OCI-LY7 (cell line): ENCODE data around the gene WEE1.

ENCODE experiments used
- EZH2phosphoT487 ChIP-seq: fragments of 200-600 bp; sonication (generic); IDR thresholded peaks from 2 replicates; pipeline ENCODE4 v1.6.1; 2018; ENCODE audit warnings: low read depth, borderline replicate concordance, mild to moderate bottlenecking, mixed run types, antibody characterized with exemption, low read length, moderate library complexity, mixed read lengths
- TF ChIP-seq, protein P1 (sequence below): fragments of 200-600 bp; sonication (generic); conservative IDR thresholded peaks from 2 replicates; pipeline ENCODE4 v1.5.1; 2014; ENCODE audit warnings: mild to moderate bottlenecking, antibody characterized with exemption, low read length, moderate library complexity, mixed read lengths

DNA sequence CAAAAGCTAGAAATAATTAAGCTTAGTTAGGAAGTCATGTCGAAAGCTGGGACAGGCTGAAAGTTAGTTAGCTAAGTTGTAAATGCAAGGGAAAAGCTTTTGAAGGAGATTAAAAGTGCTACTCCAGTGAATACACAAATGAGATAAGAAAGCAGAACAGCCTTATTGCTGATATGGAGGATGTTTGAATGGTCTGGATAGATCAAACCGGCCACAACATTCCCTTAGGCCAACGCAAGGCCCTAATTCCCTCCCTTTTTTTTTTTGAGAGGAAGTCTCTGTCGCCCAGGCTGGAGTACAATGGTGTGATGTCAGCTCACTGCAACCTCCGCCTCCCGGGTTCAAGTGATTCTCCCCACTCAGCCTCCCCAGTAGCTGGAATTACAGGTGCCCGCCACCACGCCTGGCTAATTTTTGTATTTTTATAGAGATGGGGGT, 23.3 kb upstream of the WEE1 start:
- TF ChIP-seq EZH2phosphoT487: no peak
- TF ChIP-seq, protein P1, sequence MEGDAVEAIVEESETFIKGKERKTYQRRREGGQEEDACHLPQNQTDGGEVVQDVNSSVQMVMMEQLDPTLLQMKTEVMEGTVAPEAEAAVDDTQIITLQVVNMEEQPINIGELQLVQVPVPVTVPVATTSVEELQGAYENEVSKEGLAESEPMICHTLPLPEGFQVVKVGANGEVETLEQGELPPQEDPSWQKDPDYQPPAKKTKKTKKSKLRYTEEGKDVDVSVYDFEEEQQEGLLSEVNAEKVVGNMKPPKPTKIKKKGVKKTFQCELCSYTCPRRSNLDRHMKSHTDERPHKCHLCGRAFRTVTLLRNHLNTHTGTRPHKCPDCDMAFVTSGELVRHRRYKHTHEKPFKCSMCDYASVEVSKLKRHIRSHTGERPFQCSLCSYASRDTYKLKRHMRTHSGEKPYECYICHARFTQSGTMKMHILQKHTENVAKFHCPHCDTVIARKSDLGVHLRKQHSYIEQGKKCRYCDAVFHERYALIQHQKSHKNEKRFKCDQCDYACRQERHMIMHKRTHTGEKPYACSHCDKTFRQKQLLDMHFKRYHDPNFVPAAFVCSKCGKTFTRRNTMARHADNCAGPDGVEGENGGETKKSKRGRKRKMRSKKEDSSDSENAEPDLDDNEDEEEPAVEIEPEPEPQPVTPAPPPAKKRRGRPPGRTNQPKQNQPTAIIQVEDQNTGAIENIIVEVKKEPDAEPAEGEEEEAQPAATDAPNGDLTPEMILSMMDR: no peak
